ENCODE results near the gene ALPL. TPM values are rescaled to one million over a fixed set of nuclear protein-coding genes. Genes with fewer than 3 reads are reported as not detected.

Gene ALPL
- total and polyA plus RNA-seq, 12 donors, result 21.9 to 752 (median 70.6) TPM

DNA sequence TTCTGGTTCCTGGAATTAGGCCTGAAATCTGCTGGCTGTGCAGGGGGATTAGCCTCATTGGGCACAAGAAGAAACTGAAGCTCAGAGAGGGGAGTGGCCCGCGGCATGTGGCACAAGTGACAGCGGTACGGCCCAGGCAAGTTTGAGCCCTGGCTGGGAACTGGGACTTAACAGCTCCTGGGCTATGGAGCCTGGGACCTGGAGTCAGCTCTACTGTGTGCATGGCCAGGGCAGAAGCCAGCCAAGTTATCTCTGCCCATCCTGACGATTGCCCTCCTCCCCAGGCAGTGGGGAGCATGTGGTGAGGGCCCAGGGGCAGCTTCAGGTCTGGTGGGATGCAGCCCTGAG lies 61.3 kb downstream of the ALPL start:
- no peak overlapping the region for H3K4me3 ChIP-seq
- intact Hi-C loops (cut with DNase I), result loop anchor here in 1 of 2 donors (5.0 to 10.0 kb wide), 2 partner anchors 63 to 196 kb away; partner anchors contain the start of gene ALPL
- no peak for TF ChIP-seq POLR2A (IDR thresholded peaks at IDR 0.05)
- TF ChIP-seq, protein P1, sequence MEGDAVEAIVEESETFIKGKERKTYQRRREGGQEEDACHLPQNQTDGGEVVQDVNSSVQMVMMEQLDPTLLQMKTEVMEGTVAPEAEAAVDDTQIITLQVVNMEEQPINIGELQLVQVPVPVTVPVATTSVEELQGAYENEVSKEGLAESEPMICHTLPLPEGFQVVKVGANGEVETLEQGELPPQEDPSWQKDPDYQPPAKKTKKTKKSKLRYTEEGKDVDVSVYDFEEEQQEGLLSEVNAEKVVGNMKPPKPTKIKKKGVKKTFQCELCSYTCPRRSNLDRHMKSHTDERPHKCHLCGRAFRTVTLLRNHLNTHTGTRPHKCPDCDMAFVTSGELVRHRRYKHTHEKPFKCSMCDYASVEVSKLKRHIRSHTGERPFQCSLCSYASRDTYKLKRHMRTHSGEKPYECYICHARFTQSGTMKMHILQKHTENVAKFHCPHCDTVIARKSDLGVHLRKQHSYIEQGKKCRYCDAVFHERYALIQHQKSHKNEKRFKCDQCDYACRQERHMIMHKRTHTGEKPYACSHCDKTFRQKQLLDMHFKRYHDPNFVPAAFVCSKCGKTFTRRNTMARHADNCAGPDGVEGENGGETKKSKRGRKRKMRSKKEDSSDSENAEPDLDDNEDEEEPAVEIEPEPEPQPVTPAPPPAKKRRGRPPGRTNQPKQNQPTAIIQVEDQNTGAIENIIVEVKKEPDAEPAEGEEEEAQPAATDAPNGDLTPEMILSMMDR (IDR thresholded peaks at IDR 0.05), result no peak
- DNase-seq, result no peak
- no peaks in the 10 kb centered on the region for H3K9me3 ChIP-seq (replicated peaks in 1 of 3)
- no peaks in the 10 kb centered on the region for H3K4me1 ChIP-seq (replicated peaks in 1 of 2)
- 90 to 100% (median 96%) methylated on average over 4 to 5 of the region's 5 CpGs for WGBS, 4 donors
- H3K36me3 ChIP-seq (replicated peaks in 1 of 2), result no peaks in the 10 kb centered on the region
- no peak overlapping the region for H3K27ac ChIP-seq
- no peaks in the 10 kb centered on the region for H3K27me3 ChIP-seq

DNA sequence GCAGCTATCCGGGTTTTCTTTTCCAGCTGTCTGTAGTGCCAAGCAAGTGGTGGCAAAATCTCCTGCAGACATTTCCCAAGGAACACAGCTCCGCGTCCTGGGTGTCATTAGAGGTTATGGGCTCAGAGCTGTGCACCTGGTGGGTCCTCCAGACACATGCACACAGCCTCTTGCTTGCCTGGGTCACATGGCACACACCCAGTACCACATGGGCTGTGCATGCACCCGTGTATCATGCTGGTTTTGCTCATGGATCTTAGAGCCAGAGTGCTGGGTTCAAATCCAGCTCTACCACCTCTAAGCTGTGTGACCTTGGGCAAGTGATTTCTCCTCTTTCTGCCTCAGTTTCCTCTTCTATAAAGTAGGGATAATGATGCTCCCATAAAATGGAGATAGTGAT lies 61.7 kb downstream of the ALPL start:
- no peaks in the 10 kb centered on the region for H3K36me3 ChIP-seq (replicated peaks in 1 of 2)
- H3K9me3 ChIP-seq (replicated peaks in 1 of 3), result no peaks in the 10 kb centered on the region
- DNase-seq, result no peak
- no peak for TF ChIP-seq POLR2A (IDR thresholded peaks at IDR 0.05)
- TF ChIP-seq, protein P1 (IDR thresholded peaks at IDR 0.05), result no peak
- intact Hi-C loops (cut with DNase I), result loop anchor here in 1 of 2 donors (5.0 to 10.0 kb wide), 2 partner anchors 64 to 196 kb away; partner anchors contain the start of gene ALPL
- no peaks in the 10 kb centered on the region for H3K4me1 ChIP-seq (replicated peaks in 1 of 2)
- H3K4me3 ChIP-seq, result no peak overlapping the region
- no peaks in the 10 kb centered on the region for H3K27me3 ChIP-seq
- 83 to 95% (median 89%) methylated on average over 3 to 4 of the region's 4 CpGs for WGBS, 4 donors
- H3K27ac ChIP-seq, result no peak overlapping the region

DNA sequence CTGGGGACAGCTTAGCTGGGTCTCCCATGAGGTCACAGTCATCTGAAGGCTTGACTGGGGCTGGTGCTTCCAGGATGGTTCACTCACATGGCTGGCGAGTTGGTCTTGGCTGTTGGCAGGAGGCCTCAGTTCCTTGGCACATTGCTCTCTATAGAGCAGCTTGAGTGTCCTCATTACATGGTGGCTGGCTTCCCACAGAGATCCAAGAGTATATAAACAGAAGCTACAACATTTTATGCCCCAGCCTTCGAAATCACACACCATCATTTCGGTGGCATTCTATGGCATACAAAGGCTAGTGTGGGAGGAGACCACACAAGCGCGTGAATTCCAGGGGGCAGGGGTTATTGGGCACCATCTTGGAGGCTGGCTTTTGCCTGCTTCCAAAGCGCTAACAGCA lies 63.0 kb downstream of the ALPL start:
- intact Hi-C loops (cut with DNase I), result loop anchor here in 1 of 2 donors (5.0 to 10.0 kb wide), 2 partner anchors 65 to 197 kb away; partner anchors contain the start of gene ALPL
- no peak overlapping the region for H3K4me3 ChIP-seq

DNA sequence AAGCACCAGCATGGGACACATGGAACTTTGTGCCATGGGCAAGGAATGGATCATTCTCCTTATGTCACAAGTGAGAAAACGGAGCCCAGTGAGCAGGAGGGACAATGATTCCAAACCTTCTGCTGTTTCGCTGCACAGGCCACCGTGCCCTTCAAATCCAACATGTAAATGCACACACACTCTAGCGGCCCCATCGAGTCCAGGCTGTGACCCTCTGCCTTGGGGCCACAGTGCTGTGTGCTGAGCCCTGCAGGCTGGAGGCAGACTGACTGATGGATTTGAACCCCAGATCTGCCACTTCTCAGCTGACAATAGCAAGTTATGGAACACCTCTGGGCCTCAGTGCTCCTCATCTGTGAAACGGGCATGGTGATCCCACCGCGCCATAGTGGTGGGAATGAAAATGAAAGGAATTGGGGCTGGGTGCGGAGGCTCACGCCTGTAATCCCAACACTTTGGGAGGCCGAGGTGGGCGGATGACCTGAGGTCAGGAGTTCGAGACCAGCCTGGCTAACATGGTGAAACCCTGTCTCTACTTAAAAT lies 63.6 kb downstream of the ALPL start:
- 87 to 95% (median 91%) methylated on average over 11 to 13 of the region's 13 CpGs for WGBS, 4 donors
- H3K27me3 ChIP-seq, result no peaks in the 10 kb centered on the region
- intact Hi-C loops (cut with DNase I), result loop anchor here in 1 of 2 donors (5.0 to 10.0 kb wide), 2 partner anchors 66 to 198 kb away; partner anchors contain the start of gene ALPL
- H3K4me3 ChIP-seq, result no peak overlapping the region
- TF ChIP-seq, protein P1 (IDR thresholded peaks at IDR 0.05), result no peak
- no peak for TF ChIP-seq POLR2A (IDR thresholded peaks at IDR 0.05)
- no peak for DNase-seq
- no peaks in the 10 kb centered on the region for H3K36me3 ChIP-seq (replicated peaks in 1 of 2)
- no peaks in the 10 kb centered on the region for H3K9me3 ChIP-seq (replicated peaks in 1 of 3)
- no peak overlapping the region for H3K27ac ChIP-seq
- H3K4me1 ChIP-seq (replicated peaks in 1 of 2), result no peaks in the 10 kb centered on the region

More for the DNA sequence above, 63.0 kb downstream of the ALPL start:
- 92 to 97% (median 96%) methylated on average over 6 of the region's 6 CpGs for WGBS, 4 donors
- Histone ChIP-seq H3K27me3 (no peaks in the 10 kb centered on the region), H3K9me3 (replicated peaks in 1 of 3) (no peaks in the 10 kb centered on the region), H3K27ac (no peak overlapping the region), H3K36me3 (replicated peaks in 1 of 2) (no peaks in the 10 kb centered on the region), H3K4me1 (replicated peaks in 1 of 2) (no peaks in the 10 kb centered on the region)
- DNase-seq, result peak in 1 of 7 donors; percentile 21
- TF ChIP-seq POLR2A (IDR thresholded peaks at IDR 0.05), result no peak
- TF ChIP-seq, protein P1 (IDR thresholded peaks at IDR 0.05), result no peak
